ENCODE data around the gene BCL3. TPM values are rescaled to one million over a fixed set of nuclear protein-coding genes. Genes with fewer than 3 reads are reported as not detected.
"Not testable (repeated sequence)": the region's sequence is repeated elsewhere in the genome, so short reads cannot be mapped to it uniquely, and the experiment has no call there.

The BCL3 gene
- total RNA-seq, 1 experiment from 2014 or later = 7.8 TPM

DNA sequence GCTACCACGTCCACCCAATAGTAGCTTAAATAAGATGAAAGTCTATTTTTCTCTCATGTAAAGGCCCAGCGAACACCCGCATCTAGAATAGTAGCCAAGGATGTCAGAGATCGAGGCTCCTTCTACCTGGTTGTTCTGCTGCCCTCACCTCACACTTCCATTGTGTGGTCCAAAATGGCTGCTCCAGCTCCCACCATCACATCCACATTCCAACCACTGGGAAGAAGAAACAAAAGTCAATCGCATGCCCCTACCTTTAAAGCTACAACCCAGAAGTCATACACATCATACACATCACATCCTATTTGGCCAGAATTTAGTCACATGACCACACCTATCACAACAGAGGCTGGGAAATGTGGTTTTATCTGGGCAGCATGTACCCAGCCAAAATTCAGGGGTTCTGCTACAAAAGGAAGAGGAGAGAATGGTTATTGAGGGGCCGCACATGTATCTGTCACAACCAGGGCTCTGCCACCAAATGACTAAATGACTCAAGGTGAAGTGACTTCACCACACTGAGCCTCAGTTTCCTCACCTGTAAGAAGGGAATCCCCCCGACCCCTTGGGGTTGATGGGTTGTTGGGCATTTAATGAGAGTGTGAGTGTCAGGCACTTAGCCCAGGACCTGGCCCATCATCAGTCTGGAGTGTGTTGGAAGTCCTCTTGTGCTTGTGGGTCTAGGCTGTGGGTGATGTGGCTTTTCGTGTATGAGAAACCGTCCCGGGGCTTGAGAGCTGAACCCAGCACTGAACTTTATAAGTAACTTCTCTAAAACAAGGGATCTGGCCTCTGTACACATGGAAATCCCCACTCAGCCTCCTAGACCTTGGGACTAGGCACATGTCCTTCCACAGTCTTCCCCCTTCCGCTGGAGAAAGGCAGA is 19.0 kb downstream of the BCL3 start:
- H3K27me3 Mint-ChIP-seq (ENCODE audit: low read depth) = peaks cover 39% of the 10 kb centered on the region

GRCh38 chr19:44770550-44771257 is 22.2 kb downstream of the BCL3 start:
- Mint-ChIP-seq H3K9me3 (peaks cover 12% of the 10 kb centered on the region), H3K36me3 (peaks cover 4% of the 10 kb centered on the region; the same call in 1 of the 2 replicates), H3K4me3 (no peak overlapping the region; the same call in 1 of the 2 replicates), H3K4me1 (peaks cover 6% of the 10 kb centered on the region), H3K27ac (0 out of 2 replicates have a peak overlapping the region, but pooled peaks have one; percentile 60), H3K27me3 (ENCODE audit: low read depth) (peaks cover 36% of the 10 kb centered on the region)
- DNase-seq (ENCODE audit: low spot score) = peak; percentile 99
- TF ChIP-seq CREM (CRISPR knock-in tag; IDR thresholded peaks at IDR 0.05) = no peak
- TF ChIP-seq SMAD3 (CRISPR knock-in tag; IDR thresholded peaks at IDR 0.05; ENCODE audit: borderline replicate concordance) = no peak
- no peak for TF ChIP-seq GABPB1 (CRISPR knock-in tag; IDR thresholded peaks at IDR 0.05)
- peak; percentile 59; the same call in 1 of the 2 replicates for TF ChIP-seq SP1 (CRISPR knock-in tag; conservative IDR thresholded peaks at IDR 0.05)
- TF ChIP-seq ZNF317 (CRISPR knock-in tag; IDR thresholded peaks at IDR 0.05; ENCODE audit: borderline replicate concordance, low read depth) = no peak
- peak; percentile 82 for TF ChIP-seq CTCF (IDR thresholded peaks at IDR 0.05)
- POLR2A ChIA-PET = interaction anchor here (0.5 to 2.2 kb wide), 12 partner anchors 13 to 164 kb away, joined by 3 to 11 read pairs (median 4); partner anchors contain the start of genes BCAM and BCL3
- ATAC-seq = peak; percentile 100
- CTCF ChIA-PET = interaction anchor here (0.5 to 9.8 kb wide), 62 partner anchors 8 to 1338 kb away, joined by 3 to 548 read pairs (median 6); partner anchors contain the start of genes BCL3, CEACAM16, NECTIN2 and PVR

More for the DNA sequence above, 19.0 kb downstream of the BCL3 start:
- TF ChIP-seq NFE2L1 (CRISPR knock-in tag; IDR thresholded peaks at IDR 0.05) = no peak
- TF ChIP-seq GTF2I (CRISPR knock-in tag; conservative IDR thresholded peaks at IDR 0.05) = 0 out of 2 replicates have a peak, but pooled peaks have one; percentile 26
- TF ChIP-seq, protein P1, sequence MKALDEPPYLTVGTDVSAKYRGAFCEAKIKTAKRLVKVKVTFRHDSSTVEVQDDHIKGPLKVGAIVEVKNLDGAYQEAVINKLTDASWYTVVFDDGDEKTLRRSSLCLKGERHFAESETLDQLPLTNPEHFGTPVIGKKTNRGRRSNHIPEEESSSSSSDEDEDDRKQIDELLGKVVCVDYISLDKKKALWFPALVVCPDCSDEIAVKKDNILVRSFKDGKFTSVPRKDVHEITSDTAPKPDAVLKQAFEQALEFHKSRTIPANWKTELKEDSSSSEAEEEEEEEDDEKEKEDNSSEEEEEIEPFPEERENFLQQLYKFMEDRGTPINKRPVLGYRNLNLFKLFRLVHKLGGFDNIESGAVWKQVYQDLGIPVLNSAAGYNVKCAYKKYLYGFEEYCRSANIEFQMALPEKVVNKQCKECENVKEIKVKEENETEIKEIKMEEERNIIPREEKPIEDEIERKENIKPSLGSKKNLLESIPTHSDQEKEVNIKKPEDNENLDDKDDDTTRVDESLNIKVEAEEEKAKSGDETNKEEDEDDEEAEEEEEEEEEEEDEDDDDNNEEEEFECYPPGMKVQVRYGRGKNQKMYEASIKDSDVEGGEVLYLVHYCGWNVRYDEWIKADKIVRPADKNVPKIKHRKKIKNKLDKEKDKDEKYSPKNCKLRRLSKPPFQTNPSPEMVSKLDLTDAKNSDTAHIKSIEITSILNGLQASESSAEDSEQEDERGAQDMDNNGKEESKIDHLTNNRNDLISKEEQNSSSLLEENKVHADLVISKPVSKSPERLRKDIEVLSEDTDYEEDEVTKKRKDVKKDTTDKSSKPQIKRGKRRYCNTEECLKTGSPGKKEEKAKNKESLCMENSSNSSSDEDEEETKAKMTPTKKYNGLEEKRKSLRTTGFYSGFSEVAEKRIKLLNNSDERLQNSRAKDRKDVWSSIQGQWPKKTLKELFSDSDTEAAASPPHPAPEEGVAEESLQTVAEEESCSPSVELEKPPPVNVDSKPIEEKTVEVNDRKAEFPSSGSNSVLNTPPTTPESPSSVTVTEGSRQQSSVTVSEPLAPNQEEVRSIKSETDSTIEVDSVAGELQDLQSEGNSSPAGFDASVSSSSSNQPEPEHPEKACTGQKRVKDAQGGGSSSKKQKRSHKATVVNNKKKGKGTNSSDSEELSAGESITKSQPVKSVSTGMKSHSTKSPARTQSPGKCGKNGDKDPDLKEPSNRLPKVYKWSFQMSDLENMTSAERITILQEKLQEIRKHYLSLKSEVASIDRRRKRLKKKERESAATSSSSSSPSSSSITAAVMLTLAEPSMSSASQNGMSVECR (CRISPR knock-in tag; IDR thresholded peaks at IDR 0.05; ENCODE audit: borderline replicate concordance) = no peak
- POLR2A ChIA-PET = interaction anchor here (1.5 kb wide), 1 partner anchor 44 kb away, joined by 4 read pairs; no protein-coding TSS in a partner anchor
- no peak overlapping the region for H3K4me3 Mint-ChIP-seq
- peaks cover 6% of the 10 kb centered on the region for H3K4me1 Mint-ChIP-seq
- no peak overlapping the region for H3K27ac Mint-ChIP-seq
- peaks cover 4% of the 10 kb centered on the region; the same call in 1 of the 2 replicates for H3K36me3 Mint-ChIP-seq
- CTCF ChIA-PET = interaction anchor here (0.7 to 2.8 kb wide), 6 partner anchors 10 to 78 kb away, joined by 3 to 25 read pairs (median 4); no protein-coding TSS in a partner anchor
- H3K9me3 Mint-ChIP-seq = peaks cover 12% of the 10 kb centered on the region
- DNase-seq (ENCODE audit: low spot score) = no peak
- ATAC-seq = no peak

DNA sequence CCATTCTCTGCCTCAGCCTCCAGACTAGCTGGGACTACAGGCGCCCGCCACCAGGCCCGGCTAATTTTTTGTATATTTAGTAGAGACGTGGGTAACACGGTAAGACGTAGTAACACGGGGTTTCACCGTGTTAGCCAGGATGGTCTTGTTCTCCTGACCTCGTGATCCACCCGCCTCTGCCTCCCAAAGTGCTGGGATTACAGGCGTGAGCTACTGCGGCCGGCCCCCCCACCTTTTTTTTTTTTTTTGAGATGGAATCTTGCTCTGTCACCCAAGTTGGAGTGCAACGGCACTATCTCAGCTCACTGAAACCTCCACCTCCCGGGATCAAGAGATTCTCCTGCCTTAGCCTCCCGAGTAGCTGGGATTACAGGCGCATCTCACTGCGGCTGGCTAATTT is 23.6 kb downstream of the BCL3 start:
- not testable (repeated sequence) for ATAC-seq; DNase-seq (ENCODE audit: low spot score); H3K4me3 Mint-ChIP-seq; H3K36me3 Mint-ChIP-seq; H3K27ac Mint-ChIP-seq
- Mint-ChIP-seq H3K4me1 (peaks cover 11% of the 10 kb centered on the region), H3K27me3 (ENCODE audit: low read depth) (peaks cover 39% of the 10 kb centered on the region), H3K9me3 (peaks cover 12% of the 10 kb centered on the region)
- CTCF ChIA-PET = interaction anchor here (0.7 to 9.8 kb wide), 13 partner anchors 9 to 201 kb away, joined by 3 to 548 read pairs (median 23); no protein-coding TSS in a partner anchor
- POLR2A ChIA-PET = interaction anchor here (0.6 to 2.2 kb wide), 2 partner anchors 48 to 320 kb away, joined by 7 to 11 read pairs; no protein-coding TSS in a partner anchor

Data from WTC11 (cell line).